Hepatocyte (in vitro differentiated cells): ENCODE measurements around the gene ID3. TPM values are rescaled to one million over a fixed set of nuclear protein-coding genes. Genes with fewer than 3 reads are reported as not detected.

Source experiments
- DNase-seq: peaks from one replicate; pipeline ENCODE4 v3.0.0-alpha.2; 2016; ENCODE audit warnings: low spot score
- H2AFZ ChIP-seq: fragments of 200-600 bp; sonication (generic); 2 replicates; pipeline ENCODE4 v1.6.0; 2016; ENCODE audit warnings: antibody characterized with exemption, mild to moderate bottlenecking
- H3K27ac ChIP-seq: fragments of 200-600 bp; sonication (generic); 2 replicates; pipeline ENCODE4 v1.5.1; 2016; ENCODE audit warnings: mild to moderate bottlenecking
- H3K27me3 ChIP-seq: fragments of 200-600 bp; sonication (generic); 2 replicates; pipeline ENCODE4 v1.6.1; 2016
- H3K36me3 ChIP-seq: fragments of 200-600 bp; sonication (generic); replicated peaks from 2 replicates; pipeline ENCODE4 v1.5.1; 2016; ENCODE audit warnings: low read depth; ENCODE audit not compliant: insufficient read depth
- H3K4me1 ChIP-seq: fragments of 200-600 bp; sonication (generic); 2 replicates; pipeline ENCODE4 v1.5.1; 2016; ENCODE audit warnings: mild to moderate bottlenecking, moderate library complexity; ENCODE audit not compliant: insufficient read depth
- H3K4me2 ChIP-seq: fragments of 200-600 bp; sonication (generic); 2 replicates; pipeline ENCODE4 v1.6.0; 2016
- H3K4me3 ChIP-seq: fragments of 200-600 bp; sonication (generic); 2 replicates; pipeline ENCODE4 v1.5.1; 2016; ENCODE audit warnings: mild to moderate bottlenecking
- H3K79me2 ChIP-seq: fragments of 200-600 bp; sonication (generic); 2 replicates; pipeline ENCODE4 v1.6.0; 2017; ENCODE audit warnings: mild to moderate bottlenecking
- H3K9me2 ChIP-seq: fragments of 200-600 bp; sonication (generic); replicated peaks from 2 replicates; pipeline ENCODE4 v1.6.0; 2017; ENCODE audit warnings: mild to moderate bottlenecking; ENCODE audit not compliant: insufficient read depth
- H3K9me3 ChIP-seq: fragments of 200-600 bp; sonication (generic); 2 replicates; pipeline ENCODE4 v1.5.1; 2016; ENCODE audit warnings: low read depth, mild to moderate bottlenecking
- H4K20me1 ChIP-seq: fragments of 200-600 bp; sonication (generic); 2 replicates; pipeline ENCODE4 v1.6.0; 2016; ENCODE audit warnings: mild to moderate bottlenecking; ENCODE audit not compliant: insufficient read depth, poor library complexity, severe bottlenecking
- CTCF ChIP-seq: fragments of 200-600 bp; sonication (generic); IDR thresholded peaks from 2 replicates; pipeline ENCODE4 v1.5.1; 2016; ENCODE audit warnings: antibody characterized with exemption, mild to moderate bottlenecking; ENCODE audit not compliant: poor library complexity
- EZH2 ChIP-seq: fragments of 200-600 bp; sonication (generic); IDR thresholded peaks from 2 replicates; pipeline ENCODE4 v1.6.1; 2016; ENCODE audit warnings: antibody characterized with exemption, mild to moderate bottlenecking, borderline replicate concordance
- EZH2phosphoT487 ChIP-seq: fragments of 200-600 bp; sonication (generic); IDR thresholded peaks from one replicate; pipeline ENCODE4 v1.6.1; 2018; ENCODE audit warnings: antibody characterized with exemption, mild to moderate bottlenecking, low read depth, moderate library complexity; ENCODE audit not compliant: unreplicated experiment, severe bottlenecking
- WGBS: methylation state at CpG from one replicate; pipeline ENCODE4 v1.1.6; 2016; ENCODE audit warnings: low lambda C conversion rate; ENCODE audit errors: missing lambda C conversion rate; 5-methylcytosine and 5-hydroxymethylcytosine counted together
- polyA plus RNA-seq: library from polyadenylated mRNA; unstranded; fragments of >200 nt; fragmentation: Nextera tagmentation; extraction: Ambion mirVana; gene quantifications from 2 replicates; pipeline ENCODE4 v1.2.1, GENCODE V29; 2016
- total RNA-seq: library from RNA; depleted of rRNA; stranded (reverse); fragments of >200 nt; gene quantifications from 2 replicates; pipeline ENCODE4 v1.2.3, GENCODE V29; 2014

The ID3 gene
- total and polyA plus RNA-seq, 2 experiments from 2014 or later, result 155 to 314 TPM

GRCh38 chr1:23559985-23560741 is 862 bp upstream of the ID3 start:
- peak overlapping the region; percentile 83 for H3K4me2 ChIP-seq
- TF ChIP-seq EZH2 (no peak), CTCF (no peak), EZH2phosphoT487 (no peak)
- H3K4me3 ChIP-seq, result no peak overlapping the region
- H3K9me2 ChIP-seq, result no peaks in the 10 kb centered on the region
- no peaks in the 10 kb centered on the region for H3K27me3 ChIP-seq
- H3K4me1 ChIP-seq, result peaks cover 65% of the 10 kb centered on the region
- WGBS, result 9% methylated on average over 6 of the region's 6 CpGs
- H3K27ac ChIP-seq, result peak overlapping the region; percentile 97
- DNase-seq, result no peak
- peak overlapping the region; percentile 3 for H2AFZ ChIP-seq
- peaks cover 6% of the 10 kb centered on the region for H4K20me1 ChIP-seq
- no peaks in the 10 kb centered on the region for H3K9me3 ChIP-seq
- peaks cover 24% of the 10 kb centered on the region for H3K79me2 ChIP-seq
- H3K36me3 ChIP-seq, result no peaks in the 10 kb centered on the region

GRCh38 chr1:23558872-23559135 is 497 bp downstream of the ID3 start:
- Histone ChIP-seq H3K27me3 (no peaks in the 10 kb centered on the region), H3K27ac (peak overlapping the region; percentile 97), H3K79me2 (peaks cover 24% of the 10 kb centered on the region), H2AFZ (no peak overlapping the region), H3K9me3 (no peaks in the 10 kb centered on the region), H3K4me3 (peak overlapping the region; percentile 68), H3K4me2 (peak overlapping the region; percentile 83), H3K36me3 (no peaks in the 10 kb centered on the region), H3K4me1 (peaks cover 64% of the 10 kb centered on the region), H3K9me2 (no peaks in the 10 kb centered on the region), H4K20me1 (peaks cover 6% of the 10 kb centered on the region)
- TF ChIP-seq EZH2phosphoT487, result no peak
- no peak for TF ChIP-seq CTCF
- no peak for TF ChIP-seq EZH2
- WGBS, result 1% methylated on average over 13 of the region's 14 CpGs
- DNase-seq, result no peak

DNA sequence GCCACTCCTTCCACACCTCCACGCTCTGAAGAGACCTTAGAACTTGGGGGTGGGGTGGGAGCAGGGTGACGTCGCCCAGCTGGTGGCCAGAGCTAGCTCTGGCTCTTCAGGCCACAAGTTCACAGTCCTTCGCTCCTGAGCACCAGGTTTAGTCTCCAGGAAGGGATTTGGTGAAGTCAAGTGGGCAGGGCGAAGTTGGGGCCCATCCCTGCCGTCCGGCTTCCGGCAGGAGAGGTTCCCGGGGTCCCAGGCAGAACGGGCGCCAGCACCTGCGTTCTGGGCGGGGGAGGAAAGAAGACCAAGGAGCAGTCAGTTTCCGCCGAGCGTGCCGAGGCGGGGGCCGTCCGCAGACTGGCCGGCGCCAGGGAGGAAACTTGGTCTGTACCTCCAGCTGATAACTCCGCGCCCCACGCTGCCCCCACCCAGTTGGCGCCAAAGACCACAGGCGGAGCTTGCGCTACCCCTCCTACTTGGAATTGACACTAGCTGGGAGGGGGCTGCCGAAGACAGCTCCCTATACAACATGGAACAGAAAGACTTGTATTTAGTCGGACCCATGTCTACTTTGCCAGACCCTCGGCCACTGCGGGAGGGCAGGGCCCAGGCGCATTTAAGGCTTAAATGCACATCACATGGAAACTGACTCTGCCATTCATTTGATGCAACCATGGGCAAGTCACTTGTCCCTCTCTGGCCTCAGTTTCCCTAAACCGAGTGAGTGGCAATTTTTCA is 995 bp downstream of the ID3 start:
- H3K27me3 ChIP-seq, result no peaks in the 10 kb centered on the region
- H3K36me3 ChIP-seq, result no peaks in the 10 kb centered on the region
- DNase-seq, result peak; percentile 73

More for the DNA sequence above, 995 bp downstream of the ID3 start:
- Histone ChIP-seq H3K4me2 (peak overlapping the region; percentile 83), H3K4me3 (peak overlapping the region; percentile 68), H2AFZ (no peak overlapping the region), H4K20me1 (peaks cover 6% of the 10 kb centered on the region), H3K9me3 (no peaks in the 10 kb centered on the region), H3K79me2 (peaks cover 24% of the 10 kb centered on the region), H3K9me2 (no peaks in the 10 kb centered on the region), H3K27ac (peak overlapping the region; percentile 97), H3K4me1 (peaks cover 64% of the 10 kb centered on the region)
- 2% methylated on average over 34 of the region's 34 CpGs for WGBS
- TF ChIP-seq EZH2, result no peak
- TF ChIP-seq CTCF, result no peak
- no peak for TF ChIP-seq EZH2phosphoT487
